ENCODE measurements around the gene CCDC71. TPM values are rescaled to one million over a fixed set of nuclear protein-coding genes. Genes with fewer than 3 reads are reported as not detected.

The CCDC71 gene
- total and polyA plus RNA-seq, 9 of the 15 experiments (the other 6 are each of a cell fraction or from before 2014, with no cell fraction given) = 0.13 to 19.3 (median 14.3) TPM

DNA sequence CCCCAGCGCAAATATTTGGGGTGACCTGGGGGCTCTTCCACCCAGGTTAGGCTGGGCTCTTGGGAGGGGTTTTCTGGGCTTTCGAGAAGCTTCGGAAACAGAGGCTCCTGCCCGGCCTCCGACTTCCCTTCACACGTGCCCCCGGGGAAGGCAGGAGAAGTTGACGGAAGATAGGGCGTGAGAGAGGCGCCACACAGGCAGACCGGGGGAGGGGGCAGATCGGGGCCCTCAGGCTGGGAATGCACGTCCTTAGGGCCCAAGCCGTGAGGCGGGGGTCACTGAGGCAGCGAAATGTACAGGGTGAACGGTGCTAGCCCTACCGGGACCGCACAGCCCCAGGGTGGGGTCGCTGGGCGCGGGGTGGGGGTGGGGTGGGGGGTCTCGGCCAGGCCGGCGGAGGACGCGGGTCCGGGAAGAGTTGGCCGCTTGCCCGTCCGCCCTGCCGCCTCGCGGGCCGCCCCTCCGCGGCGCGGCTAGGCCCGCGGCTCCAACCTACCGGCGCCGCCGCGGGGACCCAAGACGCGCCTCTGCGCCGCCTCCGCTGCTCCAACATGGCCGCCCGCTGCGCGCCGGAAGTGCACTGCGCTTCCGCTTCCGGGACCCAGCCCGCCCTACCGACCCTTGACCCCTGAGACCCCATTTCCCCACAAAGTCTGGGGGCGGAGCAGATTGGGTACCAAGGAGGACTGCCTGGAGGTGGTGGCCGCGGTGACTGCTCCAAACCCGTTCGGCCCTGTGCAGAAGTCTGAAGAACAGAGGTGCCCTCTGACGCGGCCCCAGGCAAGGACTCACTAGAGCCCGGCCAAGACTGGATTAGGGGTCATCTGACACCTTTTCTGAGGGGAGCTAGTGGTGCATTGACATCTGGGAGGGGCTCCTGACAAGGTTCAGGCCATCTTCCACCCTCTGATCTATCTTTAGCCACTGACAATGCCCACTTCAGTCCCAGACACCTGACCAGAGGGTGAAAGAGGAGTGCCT, at the start of gene CCDC71 (continued):
- TF ChIP-seq, protein P1, sequence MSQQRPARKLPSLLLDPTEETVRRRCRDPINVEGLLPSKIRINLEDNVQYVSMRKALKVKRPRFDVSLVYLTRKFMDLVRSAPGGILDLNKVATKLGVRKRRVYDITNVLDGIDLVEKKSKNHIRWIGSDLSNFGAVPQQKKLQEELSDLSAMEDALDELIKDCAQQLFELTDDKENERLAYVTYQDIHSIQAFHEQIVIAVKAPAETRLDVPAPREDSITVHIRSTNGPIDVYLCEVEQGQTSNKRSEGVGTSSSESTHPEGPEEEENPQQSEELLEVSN (IDR thresholded peaks at IDR 0.05; ENCODE audit: borderline replicate concordance in 1 of 2, extremely low read depth in 1 of 2, insufficient read depth in 1 of 2, insufficient read length in 1 of 2, low read depth in 1 of 2, low read length in 1 of 2, poor library complexity in 1 of 2, severe bottlenecking in 1 of 2) = peak in 1 of 2 experiments; percentile 21
- TF ChIP-seq, protein P2, sequence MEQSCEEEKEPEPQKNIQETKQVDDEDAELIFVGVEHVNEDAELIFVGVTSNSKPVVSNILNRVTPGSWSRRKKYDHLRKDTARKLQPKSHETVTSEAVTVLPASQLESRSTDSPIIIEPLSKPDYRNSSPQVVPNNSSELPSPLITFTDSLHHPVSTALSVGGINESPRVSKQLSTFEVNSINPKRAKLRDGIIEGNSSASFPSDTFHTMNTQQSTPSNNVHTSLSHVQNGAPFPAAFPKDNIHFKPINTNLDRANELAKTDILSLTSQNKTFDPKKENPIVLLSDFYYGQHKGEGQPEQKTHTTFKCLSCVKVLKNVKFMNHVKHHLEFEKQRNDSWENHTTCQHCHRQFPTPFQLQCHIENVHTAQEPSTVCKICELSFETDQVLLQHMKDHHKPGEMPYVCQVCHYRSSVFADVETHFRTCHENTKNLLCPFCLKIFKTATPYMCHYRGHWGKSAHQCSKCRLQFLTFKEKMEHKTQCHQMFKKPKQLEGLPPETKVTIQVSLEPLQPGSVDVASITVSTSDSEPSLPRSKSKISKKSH (CRISPR knock-in tag; IDR thresholded peaks at IDR 0.05) = no peak
- TF ChIP-seq BHLHE40 (IDR thresholded peaks at IDR 0.05; ENCODE audit: low read length) (peak; percentile 55; the same call in 1 of the 2 replicates), CREBBP (IDR thresholded peaks at IDR 0.05; ENCODE audit: low read depth, low read length) (no peak), ELF4 (CRISPR knock-in tag; IDR thresholded peaks at IDR 0.05) (0 out of 2 replicates have a peak, but pooled peaks have one; percentile 20), KDM4B (IDR thresholded peaks at IDR 0.05; ENCODE audit: borderline replicate concordance in 2 of 2, low read depth in 1 of 2) (peak in 1 of 2 experiments; percentile 92; a peak in 2 of 4 replicates), ZNF311 (CRISPR knock-in tag; IDR thresholded peaks at IDR 0.05) (0 out of 2 replicates have a peak, but pooled peaks have one; percentile 47), CXXC5 (CRISPR knock-in tag; IDR thresholded peaks at IDR 0.05) (peak; percentile 77), KLF1 (tag; IDR thresholded peaks at IDR 0.05) (no peak), NR2C2 (CRISPR knock-in tag; IDR thresholded peaks at IDR 0.05) (peak; percentile 97), NR2C2 (tag; IDR thresholded peaks at IDR 0.05) (peak; percentile 99), ZFP30 (CRISPR knock-in tag; IDR thresholded peaks at IDR 0.05; ENCODE audit: borderline replicate concordance) (no peak), DMBX1 (CRISPR knock-in tag; IDR thresholded peaks at IDR 0.05; ENCODE audit: borderline replicate concordance) (peak; percentile 79), ADNP (tag; IDR thresholded peaks at IDR 0.05) (0 out of 2 replicates have a peak, but pooled peaks have one; percentile 36), YBX1 (IDR thresholded peaks at IDR 0.05) (no peak)
- TF ChIP-seq, protein P3, sequence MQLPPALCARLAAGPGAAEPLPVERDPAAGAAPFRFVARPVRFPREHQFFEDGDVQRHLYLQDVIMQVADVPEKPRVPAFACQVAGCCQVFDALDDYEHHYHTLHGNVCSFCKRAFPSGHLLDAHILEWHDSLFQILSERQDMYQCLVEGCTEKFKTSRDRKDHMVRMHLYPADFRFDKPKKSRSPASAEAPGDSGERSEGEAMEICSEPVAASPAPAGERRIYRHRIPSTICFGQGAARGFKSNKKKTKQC (CRISPR knock-in tag; IDR thresholded peaks at IDR 0.05) = peak; percentile 71; the same call in 1 of the 2 replicates
